Activated T-helper 1 cell treated with anti-CD3 and anti-CD28 coated beads, Interleukin-2, amount 50 U/mL, for 16 hours (primary cell): ENCODE results near the gene RNF19B.

ENCODE experiments used
- DNase-seq, 2 donors: peaks; one replicate each; pipeline ENCODE4 v3.0.0-alpha.2; 2020; ENCODE audit warnings: low read depth in 1 of 2, low spot score in 1 of 2

The RNF19B gene

DNA sequence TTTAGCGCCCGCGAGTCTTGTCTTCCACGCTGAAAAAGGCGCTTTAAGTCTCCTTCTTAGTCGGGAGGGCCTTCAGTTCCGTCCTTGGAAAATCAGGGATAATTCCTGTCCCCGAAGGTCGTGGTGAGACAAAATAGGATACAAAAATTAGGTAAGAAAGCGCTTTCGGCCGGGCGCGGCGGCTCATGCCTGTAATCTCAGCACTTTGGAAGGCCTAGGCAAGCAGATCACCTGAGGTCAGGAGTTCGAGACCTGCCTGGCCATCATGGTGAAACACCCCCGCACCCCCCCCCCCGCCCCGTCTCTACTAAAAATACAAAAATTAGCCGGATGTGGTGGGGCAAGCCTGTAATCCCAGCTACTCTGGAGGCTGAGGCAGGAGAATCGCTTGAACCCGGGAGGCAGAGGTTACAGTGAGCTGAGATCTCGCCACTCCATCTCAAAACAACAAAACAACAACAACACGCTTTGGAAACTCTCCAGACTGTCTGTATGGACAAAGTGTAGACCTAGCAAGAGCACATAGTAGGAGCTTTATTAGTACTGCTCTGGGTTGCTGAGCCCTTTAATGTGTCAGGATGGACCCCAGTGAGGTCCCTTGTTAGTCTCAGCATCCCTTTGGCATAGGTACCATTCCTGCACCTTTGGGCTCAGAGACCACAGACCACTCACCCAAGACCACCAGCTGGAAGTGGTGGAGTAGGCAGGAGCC, 62.6 kb downstream of the RNF19B start:
- DNase-seq, result no peak

DNA sequence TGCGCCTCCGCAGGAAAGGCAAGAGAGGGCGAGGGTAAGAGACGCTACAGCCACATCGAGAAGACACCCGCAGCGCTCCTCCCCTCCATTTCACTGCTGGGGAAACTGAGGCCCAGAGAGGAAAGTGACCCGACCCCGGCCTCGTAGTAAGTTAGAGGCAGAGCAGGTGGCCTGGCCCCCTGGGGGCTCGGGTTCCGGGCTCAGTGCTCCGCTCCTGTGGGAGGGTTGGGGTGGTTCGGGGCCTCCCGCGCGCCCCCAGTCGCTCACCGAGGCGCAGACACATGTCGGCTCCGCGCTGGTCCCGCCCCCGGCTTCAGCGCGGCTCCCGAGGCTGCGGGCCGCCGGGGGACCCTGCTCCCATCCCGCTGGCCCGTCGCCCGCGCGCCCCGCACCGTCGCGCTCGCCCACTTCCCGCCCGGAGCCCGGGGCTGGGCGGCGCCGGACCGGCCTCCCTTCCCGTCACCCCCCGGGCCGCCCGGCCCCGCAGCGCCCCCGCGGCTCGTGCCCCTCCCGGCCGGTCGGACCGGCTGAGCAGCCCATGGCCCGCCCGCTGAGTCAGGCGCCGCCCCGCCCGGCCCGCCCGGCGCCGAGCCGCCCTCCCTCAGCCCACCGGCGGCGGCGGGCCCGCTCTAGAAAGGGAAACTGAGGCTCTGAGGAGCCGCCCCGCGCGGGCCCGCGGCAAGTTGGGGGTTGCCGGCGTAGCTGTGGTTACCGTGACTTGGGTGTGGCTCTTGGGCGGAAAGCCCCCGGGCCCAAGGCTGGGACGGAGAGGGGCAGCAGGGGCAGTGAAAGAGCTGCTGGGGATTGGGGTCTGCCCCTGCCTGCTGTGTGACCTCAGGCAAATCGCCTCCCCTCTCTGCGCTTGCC, 63.4 kb downstream of the RNF19B start, which contains the start of gene TMEM54:
Gene TMEM54 (minus strand): TSS at position 434 of the 867 bp plus-strand sequence. CDS start 151 bp downstream, at position 283.
- DNase-seq, result no peak

DNA sequence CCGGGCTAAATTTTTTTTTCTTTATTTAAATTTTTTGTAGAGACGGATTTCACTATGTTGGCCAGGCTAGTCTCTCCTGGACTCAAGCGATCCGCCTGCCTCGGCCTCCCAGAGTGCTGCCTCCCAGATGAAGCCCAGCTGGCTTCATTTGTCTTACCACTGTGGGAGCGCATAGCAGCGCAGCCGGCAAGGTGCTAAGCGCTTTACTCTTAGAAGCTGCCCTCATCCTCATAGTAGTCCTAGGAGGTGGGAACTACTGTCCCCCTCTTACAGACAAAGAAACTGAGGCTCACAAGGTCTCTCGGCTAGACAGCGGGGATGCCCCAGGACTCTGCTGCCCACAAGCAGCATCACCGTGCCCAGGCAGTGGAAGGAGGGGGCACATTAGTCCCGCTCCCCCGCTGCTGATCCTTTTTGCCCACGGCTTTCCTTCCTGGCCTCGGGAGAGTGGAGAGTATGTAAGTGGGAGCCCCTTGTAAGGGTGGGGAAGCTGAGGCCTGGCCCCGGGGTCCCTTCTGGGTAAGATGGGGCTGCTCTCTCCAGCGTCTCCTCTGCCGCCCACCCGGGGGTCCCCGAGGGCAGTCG, 64.1 kb downstream of the RNF19B start:
- no peak for DNase-seq

DNA sequence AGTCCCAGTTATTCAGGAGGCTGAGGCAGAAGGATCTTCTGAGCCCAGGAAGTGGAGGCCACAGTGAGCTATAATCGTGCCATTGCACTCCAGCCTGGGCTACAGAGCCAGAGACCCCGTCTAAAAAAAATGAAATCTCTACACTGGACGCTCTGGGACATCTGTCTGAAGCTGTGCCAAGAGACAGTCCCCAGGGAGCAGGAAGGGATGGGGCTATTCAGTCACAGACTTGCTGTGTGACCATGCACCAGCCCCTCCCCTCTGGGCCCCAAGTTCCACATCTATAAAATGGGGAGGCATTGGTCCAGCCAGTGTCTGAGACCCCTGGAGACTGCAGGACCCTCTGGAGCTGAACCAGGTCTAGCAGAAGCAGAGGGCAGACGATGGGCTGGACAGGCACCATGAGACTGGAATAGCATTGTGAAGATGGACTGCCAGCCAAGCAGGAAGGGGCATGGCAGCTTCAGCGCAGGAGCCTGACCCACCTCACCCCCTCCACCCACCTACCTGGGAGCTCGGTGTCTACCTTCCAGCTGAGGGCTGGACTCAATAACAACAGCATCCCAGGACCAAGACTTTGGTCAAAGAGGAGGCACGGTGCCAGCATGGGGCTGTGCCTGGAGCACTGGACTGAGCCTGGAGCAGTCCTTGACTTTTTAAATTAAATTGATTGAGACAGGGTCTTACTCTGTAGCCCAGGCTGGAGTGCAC, 64.9 kb downstream of the RNF19B start:
- DNase-seq, result no peak

DNA sequence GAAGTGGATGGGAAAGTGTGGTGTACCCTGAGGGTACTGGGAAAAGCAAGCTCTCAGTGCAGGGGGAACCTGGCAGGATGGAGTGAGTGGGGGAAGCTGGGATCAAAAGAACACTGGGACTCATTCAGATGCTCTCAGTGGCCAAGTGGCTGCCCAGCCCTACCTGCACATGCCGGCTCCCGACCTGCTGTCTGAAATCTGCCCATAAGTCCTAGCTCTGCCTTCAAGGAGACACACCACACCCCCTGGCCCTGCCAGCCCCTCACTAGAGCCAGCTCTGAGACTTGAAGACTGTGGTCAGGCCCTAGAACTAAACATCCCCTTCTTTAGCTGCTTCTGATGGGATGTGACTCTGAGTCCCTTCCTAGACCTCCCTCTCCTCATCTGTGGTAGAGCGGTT, 65.7 kb downstream of the RNF19B start:
- no peak for DNase-seq

DNA sequence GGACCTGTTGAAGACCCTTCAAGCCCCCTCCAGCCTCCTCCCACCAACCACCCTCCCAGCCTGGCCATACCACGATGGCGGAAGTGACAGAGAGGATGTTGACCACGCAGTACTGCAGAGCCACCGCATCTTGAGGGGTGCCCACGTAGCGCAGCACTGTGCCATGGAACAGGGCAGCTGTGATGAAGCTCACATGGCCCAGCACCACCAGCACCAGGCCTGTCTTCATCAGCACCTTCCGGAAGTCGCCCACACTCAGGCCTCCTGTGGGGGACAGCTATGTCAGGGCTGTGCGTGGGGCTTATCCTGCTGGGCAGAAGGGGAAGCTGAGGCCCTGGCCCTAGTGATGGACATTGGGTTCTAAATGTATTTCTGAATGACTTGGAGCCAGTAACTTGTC, 66.6 kb downstream of the RNF19B start:
- no peak for DNase-seq

DNA sequence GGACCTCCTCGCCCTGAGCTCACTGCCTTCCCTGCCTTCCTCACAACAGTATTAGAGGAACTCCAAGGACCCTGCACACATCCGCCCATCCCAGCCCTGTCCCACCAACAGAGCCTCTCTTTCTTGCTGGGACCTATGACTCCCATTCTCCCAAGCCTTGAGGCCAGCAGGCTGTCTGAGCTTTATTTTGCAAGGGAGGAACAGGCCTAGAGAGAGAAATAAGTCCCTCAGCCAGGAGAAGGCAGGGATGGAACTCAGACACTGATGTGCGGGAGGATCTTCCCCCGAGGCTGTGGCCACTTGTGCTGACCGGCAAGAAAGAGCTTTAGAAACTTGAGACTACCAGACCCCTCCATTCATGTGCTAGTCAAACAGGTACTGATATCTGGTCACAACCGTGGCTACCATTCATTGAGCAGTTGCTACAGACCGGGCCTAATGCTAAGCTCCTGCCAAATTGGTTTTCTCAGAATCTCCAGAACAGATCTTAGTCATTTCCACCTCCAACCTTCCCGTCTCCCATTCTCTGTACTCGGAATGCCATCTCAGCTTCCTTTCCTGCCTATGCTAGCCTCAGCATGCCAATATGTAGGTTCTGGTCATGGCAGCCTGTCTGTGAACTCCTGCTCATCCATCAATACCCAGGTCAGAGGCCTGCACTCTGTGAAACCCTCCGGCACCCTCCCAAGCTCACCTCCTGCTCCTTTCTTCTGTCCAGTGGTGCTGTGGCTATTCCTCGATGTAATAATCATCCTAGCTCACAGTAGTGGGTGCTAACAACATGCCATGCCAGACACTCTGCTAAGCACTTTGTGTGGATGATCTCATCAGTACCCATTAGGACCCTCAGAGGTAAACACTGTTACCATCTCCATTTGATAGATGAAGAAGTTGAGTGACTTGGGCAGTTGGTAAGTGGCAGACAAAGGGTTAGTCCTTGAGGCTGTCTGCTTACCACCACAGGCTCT, 67.2 kb downstream of the RNF19B start:
- no peak for DNase-seq

DNA sequence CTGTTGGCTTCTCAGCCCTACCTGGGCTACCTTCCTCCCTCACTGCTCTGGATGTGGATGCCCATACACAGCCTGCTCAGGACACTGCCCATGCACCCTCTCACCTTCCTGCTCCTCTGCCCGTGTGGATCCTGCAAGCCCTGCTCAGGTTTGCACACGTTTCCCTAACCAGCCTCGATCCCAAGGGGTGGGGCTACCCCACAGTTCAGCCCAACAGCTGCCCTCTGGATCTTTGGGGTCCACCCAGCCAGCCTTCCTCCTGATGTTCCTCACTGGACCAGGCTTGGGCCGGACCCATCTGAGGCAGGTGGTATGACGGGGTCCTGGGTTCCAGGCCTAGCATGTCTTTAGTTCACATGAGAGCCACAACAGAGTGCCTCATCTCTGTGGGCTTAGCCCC, 68.2 kb downstream of the RNF19B start:
- DNase-seq, result no peak

DNA sequence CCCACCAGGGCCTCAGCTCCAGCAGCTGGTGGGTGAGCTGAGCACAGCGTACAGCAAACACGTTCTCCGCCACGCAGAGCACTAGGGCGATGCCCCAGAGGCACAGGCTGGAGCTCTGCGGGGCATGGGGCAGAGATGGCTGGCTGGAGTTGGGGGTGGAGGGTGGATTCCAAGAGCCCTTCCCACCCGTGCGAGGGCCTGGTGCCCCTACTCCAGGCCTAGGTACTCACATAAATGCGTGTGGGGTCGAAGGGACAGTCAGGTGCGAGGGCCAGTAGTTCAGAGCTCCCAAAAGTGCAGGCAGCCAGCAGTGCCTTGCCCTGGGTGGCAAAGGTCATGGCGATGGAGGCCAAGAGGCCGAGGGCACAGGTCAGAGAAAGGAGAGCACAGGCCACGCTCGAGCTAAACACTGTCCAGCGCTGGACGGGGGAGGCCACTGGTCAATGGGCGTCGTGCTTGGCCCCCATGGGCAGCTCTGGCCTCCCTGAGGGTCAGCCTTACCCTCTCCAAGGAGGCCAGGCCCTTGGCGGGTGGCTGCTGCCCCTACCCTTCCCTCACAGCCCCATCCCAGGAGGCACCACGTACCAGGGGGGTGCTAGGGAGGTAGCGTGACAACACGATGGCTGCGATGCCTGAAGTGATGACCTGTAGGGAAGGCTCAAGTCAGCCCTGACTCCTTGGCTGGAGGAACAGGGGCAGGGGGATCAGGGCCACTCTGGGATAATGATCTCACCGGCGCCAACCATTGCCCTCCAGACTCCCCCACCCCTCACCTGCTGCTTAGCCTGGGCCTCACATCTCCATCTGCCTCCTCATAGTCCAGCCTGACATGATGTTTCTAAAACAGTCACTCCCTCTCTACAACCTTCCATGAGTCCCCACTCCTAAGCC, 69.0 kb downstream of the RNF19B start:
- no peak for DNase-seq

DNA sequence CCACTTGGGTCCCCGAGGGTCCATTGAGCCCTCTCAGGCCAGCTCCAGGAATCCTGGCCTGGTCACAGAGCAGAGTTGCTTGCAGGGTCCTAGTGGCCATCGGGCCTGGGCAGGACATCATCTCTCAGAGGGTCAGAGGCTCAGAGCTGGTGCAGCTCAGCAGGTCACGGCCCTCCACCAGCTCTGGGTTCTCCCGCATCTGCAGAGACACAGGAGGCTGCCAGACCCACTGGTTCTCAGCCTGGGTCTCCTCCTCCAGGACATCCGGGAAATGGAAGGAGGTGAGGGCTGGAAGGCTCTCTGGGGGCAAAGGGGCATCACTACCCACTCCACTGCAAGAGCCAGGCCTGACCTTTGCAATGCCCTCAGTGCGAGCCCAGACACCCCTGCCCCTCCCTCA, 69.9 kb downstream of the RNF19B start:
- no peak for DNase-seq

DNA sequence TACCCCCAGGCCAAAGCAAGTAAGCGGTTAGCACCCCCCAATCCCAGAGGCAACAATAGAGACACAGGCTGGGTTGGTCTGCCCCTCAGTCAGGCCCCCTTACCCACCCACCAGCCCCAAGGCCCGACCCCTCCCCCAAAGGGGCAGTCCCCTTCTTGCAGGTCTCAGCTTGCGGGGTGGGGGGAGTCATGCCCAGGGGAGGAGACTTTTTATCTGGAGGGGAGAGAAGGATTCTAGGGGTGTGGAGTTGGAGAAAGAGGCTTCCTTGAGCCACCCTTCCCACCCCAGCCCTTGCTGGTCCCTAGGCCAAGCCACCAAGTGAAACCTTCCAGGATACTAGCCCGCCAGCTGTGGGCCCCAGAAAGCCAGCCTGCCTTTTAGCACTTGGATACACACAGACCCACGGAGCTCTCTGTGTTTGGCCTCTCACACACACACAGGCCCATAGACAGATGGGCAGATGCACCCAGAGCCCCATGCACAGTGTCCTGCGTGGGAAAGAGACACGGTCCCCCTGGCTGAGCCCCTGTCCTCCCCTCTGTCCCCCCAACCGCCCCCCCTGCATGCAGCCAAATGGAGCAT, 70.5 kb downstream of the RNF19B start:
- DNase-seq, result no peak

DNA sequence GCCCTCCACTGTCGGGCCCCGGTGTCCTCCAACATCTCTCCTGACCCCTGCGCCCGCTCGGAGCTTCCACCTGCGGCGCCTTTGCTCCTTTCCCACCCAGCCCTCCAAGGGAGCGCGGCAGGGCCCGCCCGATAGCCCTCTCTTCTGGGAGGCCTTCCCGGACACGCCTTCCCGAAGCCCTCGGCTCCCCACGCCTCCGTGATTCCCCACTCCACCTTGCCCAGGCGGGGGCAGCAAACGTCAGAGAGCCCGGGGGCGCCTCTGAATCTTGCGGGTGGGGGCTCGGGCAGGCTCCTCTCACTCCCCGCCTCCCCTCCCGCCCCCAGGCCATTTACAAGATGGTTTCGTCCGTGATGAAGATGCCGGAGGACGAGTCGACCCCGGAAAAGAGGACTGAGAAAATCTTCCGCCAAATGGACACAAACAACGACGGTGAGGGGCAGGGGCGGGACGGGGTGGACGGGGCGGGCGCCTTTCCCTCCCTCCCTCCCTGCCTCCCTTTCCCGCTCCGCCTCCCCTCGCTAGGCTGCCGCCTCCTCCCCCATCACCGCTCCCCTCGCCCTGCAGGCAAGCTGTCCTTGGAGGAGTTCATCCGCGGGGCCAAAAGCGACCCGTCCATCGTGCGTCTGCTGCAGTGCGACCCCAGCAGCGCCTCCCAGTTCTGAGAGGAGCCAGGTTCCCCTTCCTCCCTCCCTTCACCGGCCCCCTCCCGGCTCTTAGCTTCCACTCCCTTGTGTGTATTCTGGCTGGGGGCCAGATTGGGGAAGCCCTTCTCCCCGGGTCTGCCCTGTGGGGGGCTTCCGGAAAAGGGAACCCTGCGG, 71.2 kb downstream of the RNF19B start:
- no peak for DNase-seq

DNA sequence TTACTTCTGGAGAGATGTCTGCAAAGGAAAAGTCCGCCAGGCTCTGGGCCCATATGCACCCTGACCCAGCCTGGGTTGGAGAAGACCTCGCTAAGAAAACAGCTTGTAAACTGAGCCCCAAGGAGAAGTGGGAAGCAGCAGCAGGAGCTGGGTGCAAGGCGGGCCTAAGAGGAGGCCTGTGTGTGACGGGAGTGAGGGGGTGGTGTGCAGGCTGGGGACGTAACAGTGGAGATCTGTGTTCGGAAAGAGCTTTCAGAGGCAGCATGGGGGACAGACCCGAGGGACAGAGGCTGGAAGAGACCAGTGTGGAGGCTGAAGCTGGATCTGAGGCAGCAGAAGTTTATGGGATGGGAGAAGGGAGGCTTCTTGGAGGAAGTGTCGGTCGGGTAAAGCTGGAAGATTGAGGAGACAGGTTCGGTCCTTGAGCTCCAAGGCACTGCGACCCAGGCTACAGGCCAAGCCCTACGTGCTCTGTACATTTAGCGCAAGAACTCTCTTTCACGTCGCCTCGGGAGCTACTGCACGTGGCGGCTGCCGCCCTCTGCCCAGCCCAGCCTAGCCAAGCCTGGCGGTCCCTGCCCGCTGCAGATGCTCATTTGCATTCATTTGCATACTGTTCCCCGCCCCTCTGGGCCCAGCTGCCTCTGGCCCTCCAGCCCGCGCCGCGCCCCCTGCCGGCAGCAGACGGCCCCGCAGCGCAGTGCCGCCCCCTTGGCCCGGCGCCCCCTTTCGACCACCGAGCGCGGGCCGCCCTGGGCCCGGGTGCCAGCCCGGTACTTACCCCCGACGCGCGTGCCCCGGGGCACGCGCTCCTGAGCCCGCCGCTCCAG, 72.0 kb downstream of the RNF19B start:
- no peak for DNase-seq

DNA sequence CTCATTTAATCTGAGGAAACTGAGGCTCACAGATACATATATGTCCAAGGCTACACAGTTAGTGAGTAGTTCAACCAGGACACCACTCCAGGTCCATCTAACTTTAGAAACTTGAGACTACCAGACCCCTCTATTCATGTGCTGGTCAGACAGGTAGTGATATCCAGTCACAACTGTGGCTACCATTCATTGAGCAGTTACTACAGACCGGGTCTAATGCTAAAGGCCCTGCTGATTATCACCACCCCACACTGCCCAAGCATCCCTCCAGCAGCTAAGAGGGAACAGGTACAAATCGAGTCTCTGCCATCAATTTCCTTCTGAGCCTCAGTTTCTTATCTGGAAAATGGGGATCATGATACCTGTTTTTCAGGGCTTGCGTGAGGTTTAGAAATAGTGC, 73.0 kb downstream of the RNF19B start:
- DNase-seq, result no peak

DNA sequence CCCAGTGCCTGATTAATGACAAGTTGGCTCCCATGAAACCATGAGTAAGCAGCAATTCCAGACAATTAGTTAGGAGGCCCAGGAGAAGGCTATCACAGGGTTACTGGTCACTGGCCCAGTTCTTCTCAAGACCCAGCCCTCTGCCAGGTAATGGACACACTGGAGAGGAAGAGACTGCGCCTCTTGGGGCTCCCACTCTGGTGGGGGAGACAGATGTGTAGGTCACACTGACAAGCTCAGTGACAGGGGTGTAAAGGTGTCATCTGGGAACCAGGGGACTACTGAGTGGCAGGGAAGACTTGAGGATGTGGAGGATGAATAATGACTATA, 73.4 kb downstream of the RNF19B start:
- DNase-seq, result no peak

DNA sequence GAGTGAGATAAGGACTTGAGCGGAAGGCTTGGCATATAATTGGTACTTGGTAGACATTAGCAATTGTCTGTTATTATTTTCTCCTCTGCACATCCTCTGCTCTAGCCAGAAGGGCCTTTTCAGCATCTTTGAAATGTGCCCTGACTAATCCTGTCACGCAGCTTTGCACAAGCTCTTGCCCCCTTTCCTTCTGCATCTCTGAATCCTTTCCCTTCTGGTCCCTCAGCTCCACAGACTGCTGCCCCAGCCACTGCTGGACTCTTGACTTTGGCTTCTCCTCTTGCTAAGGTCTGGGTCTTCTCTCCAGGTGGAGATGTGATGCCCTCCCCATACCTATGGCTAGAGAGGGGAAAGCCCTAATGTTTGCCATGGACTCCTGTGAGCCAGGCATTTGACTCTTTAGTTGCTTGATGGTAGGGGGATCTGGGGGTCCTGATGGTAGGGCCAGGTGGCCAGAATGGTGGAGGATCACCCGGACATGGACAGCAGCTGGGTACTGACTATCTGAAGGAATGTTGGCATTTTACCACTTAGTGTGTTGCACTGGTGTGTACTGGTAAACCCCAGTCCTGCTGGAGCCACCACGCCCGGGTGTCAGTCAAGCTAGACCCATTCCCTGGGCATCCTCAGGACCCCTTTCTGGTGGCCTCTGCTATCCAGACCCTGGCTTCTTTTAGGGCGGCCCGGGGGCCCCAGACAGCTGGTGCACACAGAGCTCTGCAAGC, 73.9 kb downstream of the RNF19B start:
- no peak for DNase-seq
